Stimulated activated memory B cell treated with anti-CD40 and anti-IgM and Interleukin-4, amounts not matched to agents 10 μg/mL and 1 μg/mL and 100 μg/mL, for 72 hours (primary cell): Measurements from ENCODE around the gene CLK4.

Experiments
- ATAC-seq: fragments of 150-1000 bp; cut with Tn5 transposase; 2 replicates; pipeline ENCODE4 v1.10.0; 2021
- H3K27ac Mint-ChIP-seq: one replicate; pipeline ENCODE4 v1.8.0; 2022; ENCODE audit warnings: mild to moderate bottlenecking, mixed read lengths
- H3K27me3 Mint-ChIP-seq: one replicate; pipeline ENCODE4 v1.8.0; 2022; ENCODE audit warnings: mixed read lengths
- H3K36me3 Mint-ChIP-seq: one replicate; pipeline ENCODE4 v1.8.0; 2022; ENCODE audit warnings: mixed read lengths
- H3K4me1 Mint-ChIP-seq: one replicate; pipeline ENCODE4 v1.8.0; 2022; ENCODE audit warnings: mixed read lengths
- H3K4me3 Mint-ChIP-seq: one replicate; pipeline ENCODE4 v1.8.0; 2022; ENCODE audit warnings: mild to moderate bottlenecking, moderate library complexity, mixed read lengths
- H3K9me3 Mint-ChIP-seq: one replicate; pipeline ENCODE4 v1.8.0; 2022; ENCODE audit warnings: mixed read lengths

CLK4 gene

GRCh38 chr5:178626484-178627258 is at the start of gene CLK4:
CLK4 (minus strand) TSS chr5:178627050; CDS start chr5:178623416, 3,634 bp downstream.
- H3K36me3 Mint-ChIP-seq: peaks cover 13% of the 10 kb centered on the region
- ATAC-seq: peak; percentile 94
- H3K4me1 Mint-ChIP-seq: peaks cover 40% of the 10 kb centered on the region
- peak within 1 kb of the TSS; percentile 90 for H3K4me3 Mint-ChIP-seq
- H3K27ac Mint-ChIP-seq: peak within 1 kb of the TSS; percentile 96
- H3K27me3 Mint-ChIP-seq: no peaks in the 10 kb centered on the region
- peaks cover 4% of the 10 kb centered on the region for H3K9me3 Mint-ChIP-seq

GRCh38 chr5:178675922-178676321 is 49.1 kb upstream of the CLK4 start:
- ATAC-seq: no peak
- Mint-ChIP-seq H3K4me1 (peaks cover 10% of the 10 kb centered on the region), H3K27ac (no peak overlapping the region), H3K4me3 (no peak overlapping the region), H3K9me3 (no peaks in the 10 kb centered on the region), H3K36me3 (no peaks in the 10 kb centered on the region), H3K27me3 (peaks cover 7% of the 10 kb centered on the region)

- H3K9me3 Mint-ChIP-seq: peaks cover 1% of the 10 kb centered on the region
- H3K4me1 Mint-ChIP-seq: peaks cover 10% of the 10 kb centered on the region
- H3K4me3 Mint-ChIP-seq: no peak overlapping the region
- H3K36me3 Mint-ChIP-seq: no peaks in the 10 kb centered on the region
- ATAC-seq: no peak
- peaks cover 5% of the 10 kb centered on the region for H3K27me3 Mint-ChIP-seq
- H3K27ac Mint-ChIP-seq: no peak overlapping the region
These were observed 47.5 kb upstream of the CLK4 start for GRCh38 chr5:178674334-178674733.

- Mint-ChIP-seq H3K36me3 (no peaks in the 10 kb centered on the region), H3K27ac (no peak overlapping the region), H3K9me3 (peaks cover 3% of the 10 kb centered on the region), H3K27me3 (peaks cover 10% of the 10 kb centered on the region), H3K4me1 (peaks cover 10% of the 10 kb centered on the region), H3K4me3 (no peak overlapping the region)
- ATAC-seq: no peak
These were observed 47.0 kb upstream of the CLK4 start for GRCh38 chr5:178673801-178674295.

- peaks cover 3% of the 10 kb centered on the region for H3K9me3 Mint-ChIP-seq
- peak; percentile 78 for ATAC-seq
- H3K36me3 Mint-ChIP-seq: no peaks in the 10 kb centered on the region
- H3K4me1 Mint-ChIP-seq: peaks cover 10% of the 10 kb centered on the region
- H3K4me3 Mint-ChIP-seq: no peak overlapping the region
- H3K27ac Mint-ChIP-seq: peak overlapping the region; percentile 65
- peaks cover 13% of the 10 kb centered on the region for H3K27me3 Mint-ChIP-seq
These were observed 45.8 kb upstream of the CLK4 start for GRCh38 chr5:178672630-178673029.

GRCh38 chr5:178671602-178672144 is 44.8 kb upstream of the CLK4 start:
- ATAC-seq: no peak
- peaks cover 10% of the 10 kb centered on the region for H3K4me1 Mint-ChIP-seq
- peaks cover 13% of the 10 kb centered on the region for H3K27me3 Mint-ChIP-seq
- H3K4me3 Mint-ChIP-seq: no peak overlapping the region
- H3K36me3 Mint-ChIP-seq: no peaks in the 10 kb centered on the region
- H3K27ac Mint-ChIP-seq: peak overlapping the region; percentile 65
- H3K9me3 Mint-ChIP-seq: peaks cover 3% of the 10 kb centered on the region

- no peak for ATAC-seq
- Mint-ChIP-seq H3K4me3 (no peak overlapping the region), H3K27me3 (peaks cover 13% of the 10 kb centered on the region), H3K9me3 (peaks cover 3% of the 10 kb centered on the region), H3K36me3 (no peaks in the 10 kb centered on the region), H3K4me1 (peaks cover 10% of the 10 kb centered on the region), H3K27ac (no peak overlapping the region)
These were observed 43.6 kb upstream of the CLK4 start for GRCh38 chr5:178670351-178670885.

GRCh38 chr5:178668579-178668978 is 41.7 kb upstream of the CLK4 start:
- Mint-ChIP-seq H3K27ac (no peak overlapping the region), H3K27me3 (peaks cover 28% of the 10 kb centered on the region), H3K4me3 (no peak overlapping the region), H3K9me3 (peaks cover 3% of the 10 kb centered on the region), H3K4me1 (peaks cover 10% of the 10 kb centered on the region), H3K36me3 (no peaks in the 10 kb centered on the region)
- no peak for ATAC-seq

GRCh38 chr5:178667688-178668087 is 40.8 kb upstream of the CLK4 start:
- Mint-ChIP-seq H3K9me3 (peaks cover 3% of the 10 kb centered on the region), H3K36me3 (no peaks in the 10 kb centered on the region), H3K4me3 (no peak overlapping the region), H3K27me3 (peaks cover 31% of the 10 kb centered on the region), H3K4me1 (peaks cover 6% of the 10 kb centered on the region), H3K27ac (no peak overlapping the region)
- ATAC-seq: no peak

GRCh38 chr5:178667101-178667500 is 40.3 kb upstream of the CLK4 start:
- H3K36me3 Mint-ChIP-seq: no peaks in the 10 kb centered on the region
- H3K4me1 Mint-ChIP-seq: peaks cover under 1% of the 10 kb centered on the region
- peaks cover 3% of the 10 kb centered on the region for H3K9me3 Mint-ChIP-seq
- H3K27me3 Mint-ChIP-seq: peaks cover 36% of the 10 kb centered on the region
- no peak overlapping the region for H3K27ac Mint-ChIP-seq
- ATAC-seq: no peak
- H3K4me3 Mint-ChIP-seq: no peak overlapping the region

GRCh38 chr5:178664141-178664540 is 37.3 kb upstream of the CLK4 start:
- no peak overlapping the region for H3K4me3 Mint-ChIP-seq

GRCh38 chr5:178662541-178662860 is 35.7 kb upstream of the CLK4 start:
- H3K9me3 Mint-ChIP-seq: no peaks in the 10 kb centered on the region

More at GRCh38 chr5:178664141-178664540, 37.3 kb upstream of the CLK4 start:
- Mint-ChIP-seq H3K36me3 (no peaks in the 10 kb centered on the region), H3K4me1 (no peaks in the 10 kb centered on the region), H3K27ac (no peak overlapping the region), H3K27me3 (peaks cover 39% of the 10 kb centered on the region), H3K9me3 (peaks cover under 1% of the 10 kb centered on the region)
- no peak for ATAC-seq

GRCh38 chr5:178661836-178662540 is 35.1 kb upstream of the CLK4 start:
- no peak for ATAC-seq
- Mint-ChIP-seq H3K36me3 (no peaks in the 10 kb centered on the region), H3K27ac (no peak overlapping the region), H3K9me3 (no peaks in the 10 kb centered on the region), H3K4me1 (no peaks in the 10 kb centered on the region), H3K27me3 (peaks cover 47% of the 10 kb centered on the region), H3K4me3 (no peak overlapping the region)

More at GRCh38 chr5:178662541-178662860, 35.7 kb upstream of the CLK4 start:
- no peaks in the 10 kb centered on the region for H3K4me1 Mint-ChIP-seq
- peaks cover 42% of the 10 kb centered on the region for H3K27me3 Mint-ChIP-seq
- ATAC-seq: no peak
- no peak overlapping the region for H3K27ac Mint-ChIP-seq
- no peaks in the 10 kb centered on the region for H3K36me3 Mint-ChIP-seq
- H3K4me3 Mint-ChIP-seq: no peak overlapping the region

- ATAC-seq: no peak
- H3K27ac Mint-ChIP-seq: no peak overlapping the region
- H3K4me3 Mint-ChIP-seq: no peak overlapping the region
- no peaks in the 10 kb centered on the region for H3K36me3 Mint-ChIP-seq
- H3K27me3 Mint-ChIP-seq: peaks cover 18% of the 10 kb centered on the region
- peaks cover 14% of the 10 kb centered on the region for H3K9me3 Mint-ChIP-seq
- H3K4me1 Mint-ChIP-seq: peaks cover 6% of the 10 kb centered on the region
These were observed 24.4 kb upstream of the CLK4 start for GRCh38 chr5:178651046-178651810.

GRCh38 chr5:178650214-178650613 is 23.4 kb upstream of the CLK4 start:
- Mint-ChIP-seq H3K4me1 (peaks cover 6% of the 10 kb centered on the region), H3K27me3 (peaks cover 9% of the 10 kb centered on the region), H3K9me3 (peaks cover 14% of the 10 kb centered on the region), H3K27ac (no peak overlapping the region), H3K4me3 (no peak overlapping the region), H3K36me3 (no peaks in the 10 kb centered on the region)
- ATAC-seq: no peak
